HG03342 (cell line): ENCODE data around the gene SLC2A2.
A peak's percentile ranks its signal among the peaks of the same experiment; 100 is the strongest.
"Not testable (repeated sequence)": the region's sequence is repeated elsewhere in the genome, so short reads cannot be mapped to it uniquely, and the experiment has no call there.

Experiments
- ATAC-seq: cut with Tn5 transposase; IDR thresholded peaks from one replicate; pipeline ENCODE4 v1.9.1; 2021; ENCODE audit warnings: mild to moderate bottlenecking, moderate library complexity; ENCODE audit not compliant: unreplicated experiment

SLC2A2 gene

DNA sequence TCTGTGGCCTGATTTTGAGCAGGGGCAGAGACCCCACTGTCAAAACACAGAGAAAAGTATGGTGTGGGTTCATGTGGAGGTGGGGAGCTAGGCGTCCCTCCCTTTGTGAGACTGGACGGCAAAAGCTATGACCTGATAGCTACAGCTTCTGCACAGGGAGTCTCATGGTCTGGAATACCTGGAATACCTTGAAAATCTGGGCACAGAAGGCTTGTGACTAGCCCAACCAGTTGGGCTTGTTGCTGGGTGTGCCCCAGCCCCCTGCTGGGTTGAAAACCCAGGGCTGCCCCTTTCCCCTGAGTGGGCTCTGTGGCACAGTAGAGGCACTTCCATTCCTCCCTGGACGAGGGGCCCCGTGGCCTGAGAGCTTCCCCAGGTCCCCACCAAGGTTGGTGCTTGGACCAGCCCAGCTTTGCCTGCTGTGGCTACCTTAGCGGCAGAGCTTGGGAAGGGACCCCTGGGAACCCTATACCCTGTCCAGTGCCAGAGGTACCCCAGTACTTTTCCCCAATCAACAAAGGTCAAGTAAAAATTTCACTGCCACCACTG is 37.3 kb downstream of the SLC2A2 start:
- no peak for ATAC-seq

DNA sequence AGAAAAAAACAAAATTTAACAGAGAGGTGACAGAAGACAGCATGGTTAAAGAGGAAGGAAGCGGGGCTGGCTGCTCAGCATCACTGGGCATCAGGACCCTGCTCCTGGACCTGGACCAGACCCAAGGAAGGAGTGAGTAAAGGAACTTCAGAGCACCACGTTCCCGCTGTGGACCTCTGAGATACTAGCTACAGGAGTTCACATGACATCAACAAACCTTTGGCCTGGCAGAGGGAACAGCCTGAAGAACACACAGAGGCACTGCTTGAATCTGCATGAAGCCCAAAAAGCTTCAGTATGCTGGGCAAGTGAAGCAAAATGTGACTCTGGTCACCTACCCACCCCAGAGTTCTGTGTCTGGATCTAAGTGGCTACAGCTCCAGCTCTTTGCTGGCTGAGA is 38.1 kb downstream of the SLC2A2 start:
- ATAC-seq: no peak

DNA sequence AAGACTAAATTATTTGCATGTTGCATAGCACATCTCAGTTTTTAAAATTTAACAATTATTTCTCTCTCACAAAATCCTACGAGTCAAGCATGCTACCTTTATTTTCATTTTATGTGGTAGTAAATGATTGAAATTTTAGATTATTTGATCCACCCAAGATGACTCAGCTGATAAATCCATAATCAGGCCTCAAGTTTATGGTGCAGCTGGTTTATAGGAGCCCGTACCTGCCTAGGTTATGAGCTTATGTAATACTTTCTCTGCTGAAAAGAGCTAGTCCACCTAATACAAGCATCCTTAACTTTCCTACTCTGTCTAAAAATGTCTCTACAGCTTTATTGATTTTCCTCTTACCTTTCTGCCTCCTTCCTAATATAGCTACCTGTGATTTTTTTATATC is 41.2 kb downstream of the SLC2A2 start:
- no peak for ATAC-seq

DNA sequence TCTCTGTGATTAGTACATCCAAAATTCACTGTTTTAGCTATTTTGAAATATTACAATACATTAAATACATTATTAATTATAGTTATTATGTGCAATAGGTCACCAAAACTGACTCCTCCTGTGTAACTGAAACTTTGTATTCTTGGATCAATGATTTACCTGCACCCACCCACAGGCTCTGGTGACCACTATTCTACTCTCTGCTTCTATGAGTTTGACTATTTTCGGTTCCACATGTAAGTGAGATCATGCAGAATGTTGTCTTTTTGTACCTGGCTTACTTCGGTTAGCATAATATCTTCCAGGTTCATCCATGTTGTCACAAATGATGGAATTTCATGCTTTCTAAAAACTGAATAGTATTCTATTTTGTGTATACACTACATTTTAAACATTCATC is 43.8 kb downstream of the SLC2A2 start:
- ATAC-seq: peak; percentile 99

DNA sequence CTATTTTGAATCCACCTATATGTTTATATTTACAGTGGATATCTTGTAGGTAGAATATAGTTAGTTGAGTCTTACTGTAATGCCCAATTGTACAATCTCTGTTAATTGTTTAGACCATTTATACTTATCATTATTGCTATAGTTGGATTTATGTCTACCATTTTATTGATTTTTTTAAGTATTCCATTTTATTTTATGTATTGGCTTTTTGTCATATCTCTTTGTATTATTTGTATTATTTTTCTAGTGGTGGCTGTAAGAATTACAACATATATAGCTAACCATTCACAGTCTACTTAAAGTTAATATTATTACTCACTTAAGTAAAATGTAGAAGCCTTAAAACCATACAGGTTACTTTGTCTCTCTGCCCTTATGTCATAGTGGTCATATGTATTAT is 46.1 kb downstream of the SLC2A2 start:
- ATAC-seq: no peak

DNA sequence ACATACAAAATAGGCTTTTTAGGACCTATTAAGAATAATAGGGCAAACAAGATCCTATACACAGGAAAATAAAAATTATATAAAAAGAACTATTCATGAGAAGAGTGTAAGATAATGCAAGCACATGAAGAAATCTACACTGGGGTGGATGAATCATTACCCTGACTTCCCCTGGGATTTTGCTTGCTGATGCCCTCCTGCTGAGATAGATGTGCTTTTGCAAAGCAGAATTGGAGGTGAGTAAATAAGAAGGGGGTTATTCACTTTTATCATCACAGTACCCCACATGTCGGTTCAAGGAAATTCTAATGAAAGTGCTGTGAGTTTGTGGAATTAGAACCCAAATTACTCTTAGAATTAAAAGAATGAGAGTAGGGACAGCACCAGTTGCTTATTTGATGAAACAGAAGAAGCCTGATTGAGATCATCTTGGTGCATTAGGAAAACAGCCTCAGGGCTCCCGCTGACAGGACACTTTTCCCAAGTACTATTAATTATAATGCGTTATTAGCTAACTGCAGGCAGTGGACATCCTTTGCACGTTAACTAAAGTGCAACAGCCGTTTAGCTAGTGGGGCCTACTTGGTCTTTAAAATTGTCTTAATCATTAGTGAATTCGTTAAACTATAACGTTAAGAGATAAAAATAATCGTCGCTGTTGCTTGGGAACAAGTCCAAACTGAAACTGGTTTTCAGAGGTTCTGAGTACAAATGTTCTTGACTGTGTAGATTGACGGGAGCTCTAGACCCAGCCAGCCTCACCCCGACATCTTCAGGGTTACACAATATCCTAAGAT is 48.4 kb downstream of the SLC2A2 start:
- no peak for ATAC-seq

DNA sequence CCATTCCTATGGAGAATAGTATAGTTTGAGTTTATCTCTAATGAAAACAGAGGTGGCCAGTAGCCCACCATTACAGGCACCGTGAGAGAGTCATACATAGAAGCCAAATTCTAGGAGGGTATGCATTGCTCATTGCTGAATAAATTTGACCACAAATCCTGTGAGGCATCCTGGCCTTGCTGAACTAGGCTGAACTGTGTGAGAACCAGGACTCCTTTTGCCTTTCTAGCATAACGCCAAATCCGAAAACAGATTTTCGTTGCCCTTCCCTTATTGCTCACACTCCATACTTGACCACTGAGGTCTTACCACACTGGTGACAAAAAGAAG is 50.4 kb downstream of the SLC2A2 start:
- ATAC-seq: no peak

DNA sequence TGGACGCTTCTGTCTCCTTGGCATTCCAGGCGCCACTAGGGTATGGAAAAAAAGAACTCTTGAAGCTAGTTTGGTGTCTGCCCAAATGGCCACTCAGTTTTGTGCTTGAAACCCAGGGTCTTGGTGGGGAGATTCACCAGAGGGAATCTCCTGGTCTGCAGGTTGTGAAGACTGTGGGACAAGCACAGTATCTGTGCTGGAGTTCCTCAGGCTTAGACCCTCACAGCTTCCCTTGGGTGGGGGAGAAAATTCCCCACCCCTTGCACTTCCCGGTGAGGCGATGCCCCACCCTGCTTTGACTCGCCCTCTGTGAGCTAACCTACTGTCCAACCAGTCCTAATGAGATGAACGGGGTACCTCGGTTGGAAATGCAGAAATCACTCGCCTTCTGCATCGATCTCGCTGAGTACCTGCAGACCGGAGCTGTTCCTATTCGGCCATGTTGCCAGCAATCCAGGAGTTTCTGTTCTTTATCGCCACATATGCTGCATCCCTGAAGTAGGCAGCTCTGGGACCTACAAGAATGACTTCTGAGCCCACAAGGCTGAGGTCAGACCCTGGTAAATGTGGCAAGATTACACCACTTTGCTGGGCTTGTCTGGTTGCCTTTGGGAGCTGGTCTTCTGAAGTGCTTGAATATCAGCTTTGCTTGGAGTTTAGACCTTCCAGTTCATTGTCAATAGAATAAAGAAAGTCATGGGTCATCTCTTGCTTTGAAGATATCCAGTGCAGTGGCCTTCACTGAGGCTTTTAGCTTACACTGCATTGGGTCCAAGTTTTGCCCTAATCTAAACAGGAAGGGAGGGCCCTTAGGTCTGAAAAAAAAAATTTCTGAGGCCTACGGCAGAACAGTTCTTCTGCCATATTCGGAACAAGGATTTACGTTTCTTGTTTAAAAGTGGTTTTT is 51.0 kb downstream of the SLC2A2 start:
- no peak for ATAC-seq

DNA sequence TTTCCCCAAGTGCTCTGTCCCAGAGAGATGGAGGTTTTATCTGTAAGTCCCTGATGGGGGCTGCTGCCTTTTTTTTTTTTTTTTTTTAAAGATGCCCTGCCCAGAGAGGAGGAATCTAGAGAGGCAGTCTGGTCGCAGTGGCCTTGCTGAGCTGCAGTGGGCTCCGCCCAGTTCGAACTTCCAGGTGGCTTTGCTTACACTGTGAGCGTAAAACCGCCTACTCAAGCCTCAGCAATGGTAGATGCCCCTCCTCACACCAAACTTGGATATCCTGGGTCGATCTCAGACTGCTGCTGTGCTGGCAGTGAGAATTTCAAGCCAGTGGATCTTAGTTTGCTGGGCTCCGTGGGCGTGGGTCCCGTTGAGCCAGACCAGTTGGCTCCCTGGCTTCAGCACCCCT is 51.6 kb downstream of the SLC2A2 start:
- ATAC-seq: no peak

DNA sequence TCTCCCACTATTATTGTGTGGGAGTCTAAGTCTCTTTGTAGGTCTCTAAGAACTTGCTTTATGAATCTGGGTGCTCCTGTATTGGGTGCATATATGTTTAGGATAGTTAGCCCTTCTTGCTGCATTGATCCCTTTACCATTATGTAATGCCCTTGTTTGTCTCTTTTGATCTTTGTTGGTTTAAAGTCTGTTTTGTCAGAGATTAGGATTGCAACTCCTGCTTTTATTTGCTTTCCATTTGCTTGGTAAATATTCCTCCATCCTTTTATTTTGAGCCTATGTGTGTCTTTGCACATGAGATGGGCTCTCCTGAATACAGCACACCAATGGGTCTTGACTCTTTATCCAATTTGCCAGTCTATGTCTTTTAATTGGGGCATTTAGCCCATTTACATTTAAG is 53.6 kb downstream of the SLC2A2 start:
- not testable (repeated sequence) for ATAC-seq

DNA sequence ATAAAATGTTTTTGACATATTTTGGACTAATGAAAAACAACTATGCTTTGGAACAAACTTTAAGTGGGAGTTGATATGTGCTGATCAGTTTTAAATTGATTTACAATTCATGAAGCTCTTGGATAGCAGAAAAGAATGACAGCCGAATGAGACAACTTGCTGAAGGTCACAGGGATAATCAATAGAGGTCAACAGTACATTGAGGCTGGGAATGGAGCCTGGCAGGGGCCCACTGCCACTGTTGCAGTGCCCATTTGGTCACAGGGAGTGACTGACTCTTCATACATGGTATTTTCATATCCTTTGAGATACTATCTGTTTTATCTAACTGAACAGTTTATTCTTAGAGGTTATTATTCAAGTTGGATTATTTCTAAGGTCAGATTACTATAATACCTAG is 59.4 kb downstream of the SLC2A2 start:
- no peak for ATAC-seq

DNA sequence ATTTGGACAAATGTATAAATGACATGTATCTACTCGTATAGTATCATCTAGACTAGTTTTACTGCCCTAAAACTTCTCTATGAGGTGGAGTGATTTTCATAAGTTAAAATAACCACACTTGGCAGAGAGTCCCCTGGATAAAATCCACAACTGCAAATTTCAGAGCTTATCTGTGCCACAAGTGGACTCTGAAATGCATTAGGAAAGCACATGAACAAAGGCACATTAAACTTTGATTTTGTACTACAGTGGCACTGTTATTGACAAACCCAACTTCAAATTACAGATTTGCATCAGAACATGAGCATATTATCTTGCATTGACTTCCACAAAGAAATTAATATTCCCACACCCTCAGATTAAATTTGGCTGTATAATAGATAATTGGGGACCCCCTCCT is 60.0 kb downstream of the SLC2A2 start:
- ATAC-seq: no peak

DNA sequence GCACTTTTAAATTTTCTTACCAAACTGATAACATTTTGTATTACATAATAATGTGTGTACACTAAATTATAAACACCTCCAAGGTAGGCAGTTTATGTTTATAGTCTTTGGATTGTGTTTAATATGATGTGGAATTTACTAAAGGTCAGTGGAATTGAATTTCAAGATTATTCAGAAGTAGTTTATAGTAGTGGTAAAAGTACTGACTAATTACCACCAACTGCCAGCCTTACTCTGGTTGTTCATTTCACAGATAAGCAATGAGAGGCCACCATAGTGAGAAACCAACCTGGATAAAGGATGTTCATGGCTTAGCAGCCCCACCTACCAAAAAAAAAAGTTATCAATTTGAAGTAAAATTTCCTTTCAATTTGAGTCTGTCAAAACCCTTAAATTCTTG is 64.1 kb downstream of the SLC2A2 start:
- ATAC-seq: no peak

DNA sequence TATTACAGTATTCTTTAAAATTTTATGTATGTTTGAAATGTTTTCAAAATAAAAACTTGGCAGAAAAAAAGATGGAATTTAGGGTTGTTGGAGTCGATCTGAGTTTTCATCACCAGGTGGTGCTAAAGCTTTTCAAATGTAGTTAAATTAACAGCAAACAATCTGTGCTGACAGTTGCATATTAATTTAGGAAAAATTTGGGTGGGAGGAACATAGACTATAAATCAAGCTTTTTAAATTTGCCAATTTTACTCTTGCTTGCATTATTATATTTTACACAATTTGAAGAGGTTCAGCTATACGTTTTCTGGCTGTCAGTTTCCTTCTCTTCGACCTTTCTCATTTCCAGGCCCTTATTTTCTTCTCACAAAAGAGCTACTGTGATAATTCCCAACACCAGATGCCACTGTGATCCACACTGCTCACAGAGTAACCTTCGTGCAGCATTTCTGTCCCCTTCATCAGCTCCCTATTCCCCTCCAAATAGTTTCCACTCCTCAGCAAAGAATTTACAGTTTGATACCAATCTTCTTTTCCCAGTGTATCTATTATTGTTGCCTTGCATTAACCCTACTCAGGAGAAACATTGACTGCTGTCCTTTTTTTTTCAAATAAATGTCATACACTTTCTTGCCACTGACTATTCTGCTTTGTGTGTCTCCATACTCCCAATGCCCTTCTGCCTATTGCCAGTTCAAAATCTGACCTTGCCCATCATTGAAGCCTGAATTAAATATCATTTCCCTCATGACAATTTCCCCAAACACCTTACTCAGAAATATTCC is 64.7 kb downstream of the SLC2A2 start:
- ATAC-seq: no peak

DNA sequence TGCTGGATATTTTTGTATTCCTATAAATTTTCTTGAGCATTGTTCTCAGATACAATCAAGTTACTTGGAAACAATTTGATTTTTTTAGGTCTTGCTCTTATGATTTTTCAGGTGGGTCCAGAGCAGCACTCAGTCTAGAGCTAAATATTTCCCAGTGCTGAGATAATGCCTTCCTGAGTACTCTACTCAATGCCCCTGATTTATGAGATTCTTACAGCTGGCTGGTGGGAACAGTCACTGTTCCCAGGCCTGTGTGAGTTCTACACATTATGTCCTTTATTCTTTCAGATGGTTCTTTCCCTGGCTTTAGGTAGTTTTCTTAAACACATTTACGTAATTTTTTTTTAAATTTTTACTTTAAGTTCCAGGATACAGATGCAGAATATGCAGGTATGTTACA is 67.1 kb downstream of the SLC2A2 start:
- no peak for ATAC-seq

DNA sequence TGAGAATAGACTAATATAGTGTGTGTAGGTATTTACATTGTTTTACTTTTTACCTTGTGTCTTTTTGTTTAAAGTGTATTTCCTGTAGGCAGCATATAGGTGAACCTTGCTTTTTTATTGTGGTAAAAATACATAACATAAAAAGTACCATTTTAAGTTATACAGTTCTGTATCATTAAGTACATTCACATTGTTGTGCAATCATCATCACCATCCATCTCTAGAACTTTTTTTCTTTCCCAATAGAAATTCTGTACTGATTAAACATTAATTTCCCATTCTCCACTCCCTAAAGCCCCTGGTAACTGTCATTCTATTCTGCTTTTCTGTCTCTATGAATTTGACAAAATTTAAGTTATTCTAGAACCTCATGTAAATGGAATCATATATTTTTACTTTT is 69.9 kb downstream of the SLC2A2 start:
- ATAC-seq: no peak

DNA sequence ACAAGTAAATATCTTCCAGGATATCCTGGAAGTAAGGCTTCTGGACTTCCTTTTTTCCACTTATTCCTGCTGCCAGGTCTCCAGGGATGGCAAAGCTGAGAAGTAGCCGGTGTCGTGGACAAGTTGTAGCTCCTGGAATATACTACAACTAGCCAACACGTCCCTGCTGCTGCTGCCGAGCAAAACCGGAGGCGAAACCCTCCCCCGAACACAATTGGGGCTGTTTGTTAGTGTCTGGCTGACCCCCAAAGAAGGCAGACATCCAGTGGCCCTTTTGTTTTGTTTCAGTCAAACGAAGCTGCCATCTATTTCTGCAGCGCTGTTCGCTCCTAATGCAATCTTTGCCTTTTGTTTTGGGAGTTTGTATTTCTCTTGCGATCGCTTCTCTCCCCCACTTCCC is 72.8 kb downstream of the SLC2A2 start:
- no peak for ATAC-seq

DNA sequence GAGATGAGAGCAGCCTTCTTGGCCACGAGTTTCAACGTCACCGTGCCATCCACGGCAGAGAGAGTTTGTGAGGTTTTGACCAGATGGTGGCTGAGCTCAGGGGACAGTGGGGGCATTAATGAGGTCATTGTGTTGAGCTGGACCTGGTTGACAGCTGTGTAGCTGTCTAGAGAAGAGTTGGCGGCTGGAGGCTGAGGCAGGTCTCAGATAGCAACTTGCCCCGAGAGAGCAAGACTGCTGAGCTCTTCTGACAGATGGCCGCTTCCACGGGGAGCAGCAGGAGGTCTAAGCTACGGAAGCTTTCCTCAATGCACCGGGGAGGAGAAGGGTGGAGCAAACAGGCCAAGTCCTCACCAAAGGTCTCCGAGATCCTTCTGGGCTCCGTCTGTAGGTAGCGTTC is 73.3 kb downstream of the SLC2A2 start:
- no peak for ATAC-seq

DNA sequence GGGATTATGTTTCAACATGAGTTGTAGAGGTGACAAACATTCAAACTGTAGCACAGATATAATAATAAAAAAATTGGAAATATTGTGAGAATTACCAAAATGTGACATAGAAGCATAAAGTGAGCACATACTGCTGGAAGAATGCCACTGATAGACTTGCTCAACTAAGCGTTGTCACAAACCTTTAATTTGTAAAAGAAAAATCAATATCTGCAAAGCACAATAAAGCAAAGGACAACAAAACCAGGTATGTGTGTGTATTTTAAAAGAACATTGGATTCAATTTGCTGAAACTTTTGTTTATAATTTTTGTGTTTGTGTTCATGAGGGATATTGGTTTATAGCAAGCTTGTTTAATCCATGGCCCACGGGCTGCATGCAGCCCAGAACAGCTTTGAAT is 77.3 kb downstream of the SLC2A2 start:
- no peak for ATAC-seq

DNA sequence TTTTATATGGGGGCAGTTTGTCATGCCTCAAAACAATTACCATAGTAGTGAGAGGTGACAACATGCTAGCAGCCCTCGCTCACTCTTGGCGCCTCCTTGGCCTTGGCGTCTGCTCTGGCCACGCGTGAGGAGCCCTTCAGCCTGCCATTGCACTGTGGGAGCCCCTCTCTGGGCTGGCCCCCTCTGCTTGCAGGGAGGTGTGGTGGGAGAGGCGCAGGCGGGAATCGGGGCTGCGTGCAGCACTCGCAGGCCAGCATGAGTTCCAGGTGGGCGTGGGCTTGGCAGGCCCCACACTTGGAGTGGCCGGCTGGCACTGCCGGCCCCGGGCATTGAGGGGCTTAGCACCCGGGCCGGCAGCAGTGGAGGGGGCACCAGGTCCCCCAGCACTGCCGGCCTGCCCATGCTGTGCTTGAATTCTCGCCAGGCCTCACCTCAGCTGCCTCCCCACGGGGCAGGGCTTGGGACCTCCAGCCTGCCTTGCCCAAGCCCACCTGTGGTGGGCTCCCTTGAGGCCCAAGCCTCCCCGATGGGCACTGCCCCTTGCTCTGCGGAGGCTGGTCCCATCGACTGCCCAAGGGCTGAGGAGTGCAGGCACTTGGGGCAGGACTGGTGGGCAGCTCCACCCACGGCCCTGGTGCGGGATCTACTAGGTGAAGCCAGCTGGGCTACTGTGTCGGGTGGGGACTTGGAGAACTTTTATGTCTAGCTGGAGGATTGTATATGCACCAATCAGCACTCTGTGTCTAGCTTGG is 79.3 kb downstream of the SLC2A2 start:
- ATAC-seq: no peak
